ACC112 (cell line): Measurements from ENCODE around the gene ZFP64.

Experiments used
- H2AFZ ChIP-seq: fragments of 200-600 bp; sonication (generic); one replicate; pipeline ENCODE4 v1.6.0; 2017; ENCODE audit warnings: antibody characterized with exemption, low read length; ENCODE audit not compliant: unreplicated experiment
- H3K27ac ChIP-seq: fragments of 200-600 bp; sonication (generic); 2 replicates; pipeline ENCODE4 v1.5.1; 2014; ENCODE audit warnings: low read depth, mild to moderate bottlenecking, antibody characterized with exemption, low read length, moderate library complexity
- H3K27me3 ChIP-seq: fragments of 200-600 bp; sonication (generic); 2 replicates; pipeline ENCODE4 v1.6.1; 2014; ENCODE audit warnings: mild to moderate bottlenecking, antibody characterized with exemption, low read length, moderate library complexity, mixed read lengths; ENCODE audit not compliant: insufficient read depth
- H3K36me3 ChIP-seq: fragments of 200-600 bp; sonication (generic); 2 replicates; pipeline ENCODE4 v1.6.1; 2016; ENCODE audit warnings: mild to moderate bottlenecking, antibody characterized with exemption, low read length, moderate library complexity, mixed read lengths; ENCODE audit not compliant: insufficient read depth
- H3K4me1 ChIP-seq: fragments of 200-600 bp; sonication (generic); one replicate; pipeline ENCODE4 v1.6.1; 2016; ENCODE audit warnings: low read length, mixed read lengths; ENCODE audit not compliant: insufficient read depth, unreplicated experiment, control insufficient read depth
- H3K4me3 ChIP-seq: fragments of 200-600 bp; sonication (generic); 2 replicates; pipeline ENCODE4 v1.5.1; 2014; ENCODE audit warnings: mild to moderate bottlenecking, low read depth, low read length
- H3K79me2 ChIP-seq: fragments of 200-600 bp; sonication (generic); one replicate; pipeline ENCODE4 v1.6.0; 2016; ENCODE audit warnings: low read length; ENCODE audit not compliant: control insufficient read depth, unreplicated experiment, insufficient read depth

Gene ZFP64

DNA sequence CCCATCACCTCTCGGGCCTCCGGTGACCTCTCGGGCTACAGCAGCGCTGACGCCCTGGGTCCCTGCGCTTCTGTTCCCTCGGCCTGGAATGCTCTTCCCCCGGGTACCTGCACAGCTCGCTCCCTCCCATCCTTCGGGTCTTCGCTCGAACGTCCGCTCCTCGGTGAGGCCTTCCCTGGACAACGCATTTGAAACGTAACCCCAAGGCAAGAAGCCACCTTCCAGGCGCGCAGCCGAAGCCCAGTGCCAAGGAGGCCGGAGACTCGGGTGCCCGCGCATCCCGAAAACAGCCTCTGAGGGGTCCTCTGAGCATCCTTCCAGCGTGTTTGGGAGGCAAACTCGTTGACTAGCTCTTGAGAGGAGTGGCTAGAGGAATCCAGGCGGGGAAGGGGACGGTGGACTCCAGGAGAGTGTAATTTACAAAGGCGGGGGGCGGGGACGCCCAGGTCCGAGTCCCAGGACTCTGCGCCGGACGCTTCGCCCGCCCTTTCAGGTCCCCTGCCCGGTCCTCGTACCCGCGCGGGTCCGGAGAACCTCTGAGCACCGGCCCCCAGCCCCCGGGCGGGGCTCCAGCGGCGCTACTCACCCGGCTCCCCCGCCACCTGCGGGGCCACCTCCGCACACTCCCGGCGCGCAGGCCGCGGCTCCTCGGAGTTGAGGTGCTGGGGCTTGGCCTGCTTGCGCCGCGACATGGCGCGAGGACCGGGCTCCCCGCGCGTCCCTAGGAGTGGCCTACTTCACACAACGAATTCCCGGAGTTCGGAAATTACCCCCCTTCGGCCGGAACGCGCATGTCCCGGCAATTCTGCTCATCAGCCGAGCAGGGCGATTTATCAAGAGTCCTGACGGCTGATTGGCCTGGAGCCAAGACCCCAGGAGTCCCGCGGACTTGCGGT, 86.8 kb downstream of the ZFP64 start:
- Histone ChIP-seq H3K27me3 (peaks cover 21% of the 10 kb centered on the region), H2AFZ (peak overlapping the region; percentile 83), H3K4me1 (no peaks in the 10 kb centered on the region), H3K27ac (no peak overlapping the region), H3K36me3 (no peaks in the 10 kb centered on the region), H3K4me3 (peak overlapping the region; percentile 92), H3K79me2 (peaks cover 4% of the 10 kb centered on the region)

- peak overlapping the region; percentile 92 for H3K4me3 ChIP-seq
- peaks cover 21% of the 10 kb centered on the region for H3K27me3 ChIP-seq
- no peaks in the 10 kb centered on the region for H3K36me3 ChIP-seq
- H3K4me1 ChIP-seq: no peaks in the 10 kb centered on the region
- H3K27ac ChIP-seq: no peak overlapping the region
- H3K79me2 ChIP-seq: peaks cover 4% of the 10 kb centered on the region
- peak overlapping the region; percentile 83 for H2AFZ ChIP-seq
These were observed 87.5 kb downstream of the ZFP64 start for GRCh38 chr20:52103913-52104545.

DNA sequence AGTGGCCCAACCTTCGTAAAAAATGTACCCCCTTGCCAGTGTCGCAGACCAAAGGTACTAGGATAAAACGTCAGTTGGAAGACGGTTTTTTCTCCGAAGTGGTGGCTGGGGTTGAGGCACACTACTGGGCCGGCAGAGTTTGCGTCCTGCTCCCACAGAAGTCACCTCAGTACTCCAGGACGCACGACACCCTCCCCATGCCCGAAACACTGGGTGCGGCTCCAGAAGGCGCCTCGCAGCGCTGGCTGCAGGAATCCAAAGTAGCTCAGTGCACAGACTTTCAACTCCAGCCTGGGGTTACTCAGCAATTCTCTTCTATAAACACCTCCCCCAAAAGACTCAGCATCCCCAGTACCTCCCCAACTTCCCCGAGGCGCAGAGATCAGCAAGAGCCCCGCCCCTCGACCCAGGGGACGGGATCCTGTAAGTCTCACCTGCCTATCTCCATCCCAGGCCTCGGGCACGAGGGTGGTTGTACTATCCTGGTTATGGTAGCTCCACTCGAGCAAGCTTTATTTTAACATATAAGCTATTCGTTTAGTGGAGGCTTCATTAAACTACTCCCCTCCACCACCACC, 88.2 kb downstream of the ZFP64 start:
- H3K79me2 ChIP-seq: peaks cover 4% of the 10 kb centered on the region
- H3K36me3 ChIP-seq: no peaks in the 10 kb centered on the region
- H2AFZ ChIP-seq: peak overlapping the region; percentile 83
- H3K4me1 ChIP-seq: no peaks in the 10 kb centered on the region
- H3K4me3 ChIP-seq: peak overlapping the region; percentile 92
- peaks cover 21% of the 10 kb centered on the region for H3K27me3 ChIP-seq
- no peak overlapping the region for H3K27ac ChIP-seq

DNA sequence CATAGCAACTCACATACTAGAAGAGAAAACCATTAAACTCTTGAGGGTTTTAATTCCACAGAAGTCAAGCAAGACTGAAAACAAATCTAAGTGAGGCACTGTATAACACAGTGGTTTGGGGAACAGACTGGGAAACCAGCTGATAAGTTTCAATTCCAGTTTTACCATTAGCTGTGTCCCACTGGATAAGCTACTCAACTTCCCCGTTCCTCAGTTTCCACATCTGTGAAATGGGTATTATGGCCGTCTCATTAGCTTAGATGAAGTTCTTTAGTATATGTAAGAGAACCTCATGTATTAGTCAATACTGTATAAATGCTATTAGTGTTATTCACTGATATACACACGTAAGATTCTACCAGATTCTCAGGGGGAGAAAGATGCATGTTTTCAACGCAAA, 89.0 kb downstream of the ZFP64 start:
- Histone ChIP-seq H3K27ac (no peak overlapping the region), H3K79me2 (peaks cover 4% of the 10 kb centered on the region), H3K27me3 (peaks cover 21% of the 10 kb centered on the region), H2AFZ (no peak overlapping the region), H3K4me3 (no peak overlapping the region), H3K36me3 (no peaks in the 10 kb centered on the region), H3K4me1 (no peaks in the 10 kb centered on the region)

DNA sequence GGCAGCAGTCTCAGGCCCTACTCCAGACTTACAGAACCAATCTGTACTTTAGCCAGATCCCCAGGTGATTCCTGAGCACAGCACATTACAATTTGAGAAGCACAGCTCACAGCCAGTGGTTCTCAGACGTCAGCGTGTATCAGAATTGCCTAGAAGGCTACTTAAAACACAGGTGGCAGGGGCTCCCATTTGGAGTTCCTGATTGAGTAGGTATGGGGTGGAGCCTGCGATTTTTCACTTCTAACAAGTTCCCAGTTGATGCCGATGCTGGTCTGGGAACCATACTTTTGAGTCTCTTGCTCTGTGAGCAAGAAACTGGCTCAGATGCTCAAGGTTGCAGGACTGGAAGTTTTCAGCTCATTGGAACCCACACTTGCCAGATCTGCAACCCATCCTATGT, 89.5 kb downstream of the ZFP64 start:
- peaks cover 4% of the 10 kb centered on the region for H3K79me2 ChIP-seq
- H3K27me3 ChIP-seq: peaks cover 21% of the 10 kb centered on the region
- H3K36me3 ChIP-seq: no peaks in the 10 kb centered on the region
- no peak overlapping the region for H2AFZ ChIP-seq
- no peak overlapping the region for H3K4me3 ChIP-seq
- no peak overlapping the region for H3K27ac ChIP-seq
- H3K4me1 ChIP-seq: no peaks in the 10 kb centered on the region
